Fibroblast of the aortic adventitia (primary cell): ENCODE data around the gene BST2. TPM values are rescaled to one million over a fixed set of nuclear protein-coding genes. Genes with fewer than 3 reads are reported as not detected.
"Not testable (repeated sequence)": the region's sequence is repeated elsewhere in the genome, so short reads cannot be mapped to it uniquely, and the experiment has no call there.

Experiments
- DNase-seq: peaks from one replicate; pipeline ENCODE4 v3.0.0-alpha.2; 2010; ENCODE audit warnings: low read depth
- H3K4me3 ChIP-seq: 2 replicates; pipeline ENCODE4 v1.5.1; 2011; ENCODE audit warnings: low read depth, mild to moderate bottlenecking, control low read depth, low read length, moderate library complexity
- CTCF ChIP-seq: IDR thresholded peaks from 2 replicates; pipeline ENCODE4 v1.5.1; 2011; ENCODE audit warnings: mild to moderate bottlenecking, low read length, control low read depth, inconsistent platforms; ENCODE audit not compliant: insufficient read depth
- total RNA-seq: library from RNA; depleted of rRNA; stranded (reverse); fragments of >200 nt; gene quantifications from 2 replicates; pipeline ENCODE4 v1.2.3, GENCODE V29; 2012; ENCODE audit warnings: low replicate concordance

Gene BST2
- total RNA-seq, 1 donor: 9.8 TPM

GRCh38 chr19:17370026-17370587 lies 35.3 kb downstream of the BST2 start:
- no peak for TF ChIP-seq CTCF
- no peak overlapping the region for H3K4me3 ChIP-seq
- DNase-seq: peak; percentile 80

- DNase-seq: no peak
- H3K4me3 ChIP-seq: no peak overlapping the region
- TF ChIP-seq CTCF: no peak
Observed at GRCh38 chr19:17365361-17365760, 40.1 kb downstream of the BST2 start.

- not testable (repeated sequence) for DNase-seq, H3K4me3 ChIP-seq
Observed at GRCh38 chr19:17363852-17364605, 41.4 kb downstream of the BST2 start.

GRCh38 chr19:17359905-17360800 lies 45.3 kb downstream of the BST2 start:
- TF ChIP-seq CTCF: no peak
- H3K4me3 ChIP-seq: no peak overlapping the region
- no peak for DNase-seq

GRCh38 chr19:17358395-17358794 lies 47.0 kb downstream of the BST2 start:
- no peak overlapping the region for H3K4me3 ChIP-seq
- no peak for DNase-seq
- TF ChIP-seq CTCF: no peak

- H3K4me3 ChIP-seq: no peak overlapping the region
- DNase-seq: no peak
- no peak for TF ChIP-seq CTCF
Observed at GRCh38 chr19:17357724-17358123, 47.7 kb downstream of the BST2 start.
